ENCODE measurements around the gene AP2B1.

DNA sequence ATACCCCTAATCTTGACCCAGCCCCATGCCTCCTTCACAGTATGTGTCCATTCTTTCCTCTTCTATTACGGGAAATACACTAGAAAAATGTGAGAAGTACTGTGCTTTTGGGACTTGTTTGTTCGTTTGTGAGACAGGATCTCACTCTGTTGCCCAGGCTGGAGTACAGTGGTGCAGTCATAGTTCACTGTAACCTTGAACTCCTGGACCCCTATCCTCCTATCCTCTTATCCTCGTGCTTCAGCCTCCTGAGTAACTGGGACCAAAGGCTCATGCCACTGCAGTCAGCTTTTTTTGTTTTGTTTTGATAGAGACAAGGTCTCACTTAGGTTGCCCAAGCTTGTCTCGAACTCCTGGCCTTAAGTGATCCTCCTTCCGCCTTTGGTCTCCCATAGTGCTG, 114.4 kb downstream of the AP2B1 start:
- TF ChIP-seq, protein P1, sequence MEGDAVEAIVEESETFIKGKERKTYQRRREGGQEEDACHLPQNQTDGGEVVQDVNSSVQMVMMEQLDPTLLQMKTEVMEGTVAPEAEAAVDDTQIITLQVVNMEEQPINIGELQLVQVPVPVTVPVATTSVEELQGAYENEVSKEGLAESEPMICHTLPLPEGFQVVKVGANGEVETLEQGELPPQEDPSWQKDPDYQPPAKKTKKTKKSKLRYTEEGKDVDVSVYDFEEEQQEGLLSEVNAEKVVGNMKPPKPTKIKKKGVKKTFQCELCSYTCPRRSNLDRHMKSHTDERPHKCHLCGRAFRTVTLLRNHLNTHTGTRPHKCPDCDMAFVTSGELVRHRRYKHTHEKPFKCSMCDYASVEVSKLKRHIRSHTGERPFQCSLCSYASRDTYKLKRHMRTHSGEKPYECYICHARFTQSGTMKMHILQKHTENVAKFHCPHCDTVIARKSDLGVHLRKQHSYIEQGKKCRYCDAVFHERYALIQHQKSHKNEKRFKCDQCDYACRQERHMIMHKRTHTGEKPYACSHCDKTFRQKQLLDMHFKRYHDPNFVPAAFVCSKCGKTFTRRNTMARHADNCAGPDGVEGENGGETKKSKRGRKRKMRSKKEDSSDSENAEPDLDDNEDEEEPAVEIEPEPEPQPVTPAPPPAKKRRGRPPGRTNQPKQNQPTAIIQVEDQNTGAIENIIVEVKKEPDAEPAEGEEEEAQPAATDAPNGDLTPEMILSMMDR (conservative IDR thresholded peaks at IDR 0.05; ENCODE audit: low read depth, low read length): no peak
- TF ChIP-seq EZH2 (IDR thresholded peaks at IDR 0.05; ENCODE audit: low read length, unreplicated experiment): no peak

Data from PC-3 (cell line).